HepG2 (cell line): ENCODE measurements around the gene USP7. TPM values are rescaled to one million over a fixed set of nuclear protein-coding genes. Genes with fewer than 3 reads are reported as not detected.

ENCODE experiments used
- CENPX ChIP-seq: sonication (generic); formaldehyde crosslinking; IDR thresholded peaks from 2 replicates; pipeline ENCODE4 v1.9.0; 2021; ENCODE audit warnings: mild to moderate bottlenecking, missing genetic modification reagents, moderate library complexity
- FIP1L1 ChIP-seq: fragments of 200-400 bp; formaldehyde crosslinking; IDR thresholded peaks from 2 replicates; pipeline ENCODE4 v1.6.1; 2018; ENCODE audit warnings: low read depth, mild to moderate bottlenecking, low read length, moderate library complexity, borderline replicate concordance; ENCODE audit not compliant: insufficient read depth
- GABPA ChIP-seq, 2 experiments: IDR thresholded peaks; 2 replicates each; pipeline ENCODE4 v1.6.1; 2011 to 2016; ENCODE audit warnings: low read depth in 2 of 2, low read length in 1 of 2, missing biosample characterization in 1 of 2, missing genetic modification characterization in 1 of 2
- SP5 ChIP-seq: IDR thresholded peaks from 2 replicates; pipeline ENCODE4 v1.6.1; 2016; ENCODE audit warnings: low read depth, borderline replicate concordance
- ZNF138 ChIP-seq: sonication (generic); formaldehyde crosslinking; IDR thresholded peaks from 2 replicates; pipeline ENCODE4 v1.5.0; 2020; ENCODE audit warnings: mild to moderate bottlenecking, low read depth, missing genetic modification reagents
- ZNF337 ChIP-seq: sonication (generic); formaldehyde crosslinking; IDR thresholded peaks from 2 replicates; pipeline ENCODE4 v1.5.1; 2020; ENCODE audit warnings: missing genetic modification reagents, low read depth, mild to moderate bottlenecking, borderline replicate concordance
- polyA plus RNA-seq, 8 experiments: library from polyadenylated mRNA; depleted of rRNA in 3 of 8; stranded (reverse) in 7 of 8; unstranded in 1 of 8; fragments of >200 nt; fragmentation: Illumina TruSeq in 4 of 8; extraction: Trizol in 4 of 8; gene quantifications; 2 replicates each; pipeline versions ENCODE4 v1.2.1 to v1.2.3, GENCODE V29; 2011 to 2016; ENCODE audit warnings: low read depth in 4 of 8, missing spikeins in 1 of 8, mixed read lengths in 1 of 8; ENCODE audit not compliant: insufficient read depth in 1 of 8
- total RNA-seq, 5 experiments: library from RNA; depleted of rRNA; stranded (reverse); fragments of >200 nt; fragmentation: Illumina TruSeq; extraction: Trizol; gene quantifications; 2 replicates each; pipeline ENCODE4 v1.2.3, GENCODE V29; 2016; ENCODE audit warnings: low read depth in 1 of 5
- TF ChIP-seq, protein P1 (sequence below): sonication (generic); formaldehyde crosslinking; IDR thresholded peaks from 2 replicates; pipeline ENCODE4 v1.4.0; 2020; ENCODE audit warnings: mild to moderate bottlenecking, missing genetic modification reagents
- TF ChIP-seq, protein P2 (sequence below): sonication (generic); formaldehyde crosslinking; IDR thresholded peaks from 2 replicates; pipeline ENCODE4 v1.5.1; 2020; ENCODE audit warnings: mild to moderate bottlenecking, missing genetic modification reagents, borderline replicate concordance
- TF ChIP-seq, protein P3 (sequence below): sonication (generic); formaldehyde crosslinking; IDR thresholded peaks from 2 replicates; pipeline ENCODE4 v1.5.0; 2020; ENCODE audit warnings: missing genetic modification reagents
- TF ChIP-seq, protein P4 (sequence below): IDR thresholded peaks from 2 replicates; pipeline ENCODE4 v1.6.1; 2016

USP7 gene
- total and polyA plus RNA-seq, 2 of the 13 experiments (the other 11 are each of a cell fraction or from before 2014, with no cell fraction given), result 52.5 to 173 TPM

DNA sequence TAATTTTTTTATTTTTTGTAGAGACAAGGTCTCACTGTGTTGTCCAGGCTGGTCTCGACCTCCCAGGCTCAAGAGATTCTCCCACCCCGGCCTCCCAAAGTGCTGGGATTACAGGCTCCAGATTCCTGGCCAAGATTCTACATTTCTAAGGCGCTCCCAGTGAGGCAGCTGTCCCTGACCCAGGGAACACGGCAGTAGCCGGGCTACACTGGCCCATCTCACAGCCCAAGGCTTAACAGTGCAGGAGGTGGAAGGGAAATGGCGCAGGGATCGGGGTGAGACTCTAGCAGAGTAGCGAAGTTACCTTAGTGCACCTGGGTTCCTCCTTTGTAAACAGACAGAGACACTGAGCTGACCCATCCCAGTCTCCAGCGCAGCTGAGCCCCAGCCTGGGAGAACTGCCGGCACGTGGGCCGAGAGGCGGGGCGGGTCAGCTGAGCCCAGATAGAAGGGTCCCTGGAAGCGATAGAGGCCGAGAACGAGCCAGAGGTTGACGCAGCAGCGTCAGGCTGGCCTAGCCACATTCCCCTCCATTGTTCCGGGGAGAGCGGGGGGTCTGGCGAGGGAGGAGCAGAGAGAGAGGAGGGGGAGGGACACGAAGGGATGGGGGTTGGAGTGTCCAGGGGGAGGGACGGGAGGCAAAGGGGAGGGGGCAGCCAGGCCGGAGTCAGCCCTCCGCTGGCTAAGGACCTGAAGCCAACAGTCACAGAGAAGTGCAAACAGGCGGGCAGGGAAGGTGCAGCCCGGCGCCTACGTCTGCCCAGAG, 97.4 kb downstream of the USP7 start (continued):
- TF ChIP-seq, protein P1, sequence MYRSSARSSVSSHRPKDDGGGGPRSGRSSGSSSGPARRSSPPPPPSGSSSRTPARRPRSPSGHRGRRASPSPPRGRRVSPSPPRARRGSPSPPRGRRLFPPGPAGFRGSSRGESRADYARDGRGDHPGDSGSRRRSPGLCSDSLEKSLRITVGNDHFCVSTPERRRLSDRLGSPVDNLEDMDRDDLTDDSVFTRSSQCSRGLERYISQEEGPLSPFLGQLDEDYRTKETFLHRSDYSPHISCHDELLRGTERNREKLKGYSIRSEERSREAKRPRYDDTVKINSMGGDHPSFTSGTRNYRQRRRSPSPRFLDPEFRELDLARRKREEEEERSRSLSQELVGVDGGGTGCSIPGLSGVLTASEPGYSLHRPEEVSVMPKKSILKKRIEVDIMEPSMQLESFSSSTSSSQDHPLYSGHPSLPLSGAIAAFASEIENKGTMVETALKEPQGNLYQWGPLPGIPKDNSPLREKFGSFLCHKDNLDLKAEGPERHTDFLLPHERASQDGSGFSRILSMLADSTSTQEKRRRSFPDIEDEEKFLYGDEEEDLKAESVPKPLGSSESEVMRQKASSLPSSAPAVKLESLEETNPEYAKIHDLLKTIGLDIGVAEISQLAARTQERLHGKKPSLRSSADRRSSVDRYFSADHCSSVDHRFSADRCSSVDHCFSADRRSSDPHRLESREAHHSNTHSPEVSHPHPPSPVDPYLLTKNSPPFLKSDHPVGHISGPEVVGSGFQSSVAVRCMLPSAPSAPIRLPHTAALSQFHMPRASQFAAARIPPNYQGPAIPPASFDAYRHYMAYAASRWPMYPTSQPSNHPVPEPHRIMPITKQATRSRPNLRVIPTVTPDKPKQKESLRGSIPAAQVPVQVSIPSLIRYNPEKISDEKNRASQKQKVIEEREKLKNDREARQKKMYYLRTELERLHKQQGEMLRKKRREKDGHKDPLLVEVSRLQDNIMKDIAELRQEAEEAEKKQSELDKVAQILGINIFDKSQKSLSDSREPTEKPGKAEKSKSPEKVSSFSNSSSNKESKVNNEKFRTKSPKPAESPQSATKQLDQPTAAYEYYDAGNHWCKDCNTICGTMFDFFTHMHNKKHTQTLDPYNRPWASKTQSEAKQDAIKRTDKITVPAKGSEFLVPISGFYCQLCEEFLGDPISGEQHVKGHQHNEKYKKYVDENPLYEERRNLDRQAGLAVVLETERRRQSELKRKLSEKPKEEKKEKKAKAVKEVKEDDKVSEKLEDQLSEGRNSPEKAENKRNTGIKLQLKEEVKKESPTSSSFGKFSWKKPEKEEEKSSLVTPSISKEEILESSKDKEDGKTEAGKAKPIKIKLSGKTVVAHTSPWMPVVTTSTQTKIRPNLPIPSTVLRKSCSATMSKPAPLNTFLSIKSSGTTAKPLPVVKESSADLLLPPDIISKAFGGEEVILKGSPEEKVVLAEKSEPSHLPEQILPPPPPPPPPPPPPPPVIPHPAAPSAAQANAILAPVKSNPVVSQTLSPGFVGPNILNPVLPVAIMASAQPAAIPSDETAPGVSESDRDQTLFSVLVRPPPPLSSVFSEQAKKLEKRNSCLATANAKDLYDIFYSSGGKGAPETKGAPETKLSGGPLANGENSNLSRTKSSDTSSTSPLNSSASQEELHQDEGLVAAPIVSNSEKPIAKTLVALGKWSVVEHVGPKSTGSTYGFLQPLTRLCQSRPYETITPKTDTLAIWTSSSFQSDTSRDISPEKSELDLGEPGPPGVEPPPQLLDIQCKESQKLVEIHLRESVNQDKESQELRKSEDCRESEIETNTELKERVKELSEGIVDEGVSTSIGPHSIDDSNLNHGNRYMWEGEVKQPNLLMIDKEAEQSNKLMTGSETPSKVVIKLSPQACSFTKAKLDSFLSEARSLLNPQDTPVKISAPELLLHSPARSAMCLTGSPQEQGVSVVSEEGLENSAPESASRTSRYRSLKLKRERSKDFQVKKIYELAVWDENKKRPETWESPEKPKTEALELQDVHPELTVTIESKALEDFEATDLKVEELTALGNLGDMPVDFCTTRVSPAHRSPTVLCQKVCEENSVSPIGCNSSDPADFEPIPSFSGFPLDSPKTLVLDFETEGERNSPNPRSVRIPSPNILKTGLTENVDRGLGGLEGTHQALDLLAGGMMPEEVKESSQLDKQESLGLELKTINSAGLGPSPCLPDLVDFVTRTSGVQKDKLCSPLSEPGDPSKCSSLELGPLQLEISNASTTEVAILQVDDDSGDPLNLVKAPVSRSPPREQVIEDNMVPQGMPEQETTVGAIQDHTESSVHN (CRISPR knock-in tag), result peak; percentile 79; the same call in 1 of the 2 replicates
- TF ChIP-seq FIP1L1 (no peak), ZNF337 (no peak), ZNF138 (CRISPR knock-in tag) (no peak; the same call in 1 of the 2 replicates), SP5 (CRISPR knock-in tag) (peak; percentile 90), GABPA (IDR thresholded peaks at IDR 0.05; ENCODE audit: low read depth, low read length) (no peak), GABPA (CRISPR knock-in tag; IDR thresholded peaks at IDR 0.05; ENCODE audit: low read depth) (no peak), CENPX (no peak)
- TF ChIP-seq, protein P2, sequence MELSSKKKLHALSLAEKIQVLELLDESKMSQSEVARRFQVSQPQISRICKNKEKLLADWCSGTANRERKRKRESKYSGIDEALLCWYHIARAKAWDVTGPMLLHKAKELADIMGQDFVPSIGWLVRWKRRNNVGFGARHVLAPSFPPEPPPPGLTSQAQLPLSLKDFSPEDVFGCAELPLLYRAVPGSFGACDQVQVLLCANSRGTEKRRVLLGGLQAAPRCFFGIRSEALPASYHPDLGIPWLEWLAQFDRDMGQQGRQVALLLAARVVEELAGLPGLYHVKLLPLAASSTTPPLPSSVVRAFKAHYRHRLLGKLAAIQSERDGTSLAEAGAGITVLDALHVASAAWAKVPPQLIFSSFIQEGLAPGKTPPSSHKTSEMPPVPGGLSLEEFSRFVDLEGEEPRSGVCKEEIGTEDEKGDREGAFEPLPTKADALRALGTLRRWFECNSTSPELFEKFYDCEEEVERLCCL (CRISPR knock-in tag), result no peak
- TF ChIP-seq, protein P3, sequence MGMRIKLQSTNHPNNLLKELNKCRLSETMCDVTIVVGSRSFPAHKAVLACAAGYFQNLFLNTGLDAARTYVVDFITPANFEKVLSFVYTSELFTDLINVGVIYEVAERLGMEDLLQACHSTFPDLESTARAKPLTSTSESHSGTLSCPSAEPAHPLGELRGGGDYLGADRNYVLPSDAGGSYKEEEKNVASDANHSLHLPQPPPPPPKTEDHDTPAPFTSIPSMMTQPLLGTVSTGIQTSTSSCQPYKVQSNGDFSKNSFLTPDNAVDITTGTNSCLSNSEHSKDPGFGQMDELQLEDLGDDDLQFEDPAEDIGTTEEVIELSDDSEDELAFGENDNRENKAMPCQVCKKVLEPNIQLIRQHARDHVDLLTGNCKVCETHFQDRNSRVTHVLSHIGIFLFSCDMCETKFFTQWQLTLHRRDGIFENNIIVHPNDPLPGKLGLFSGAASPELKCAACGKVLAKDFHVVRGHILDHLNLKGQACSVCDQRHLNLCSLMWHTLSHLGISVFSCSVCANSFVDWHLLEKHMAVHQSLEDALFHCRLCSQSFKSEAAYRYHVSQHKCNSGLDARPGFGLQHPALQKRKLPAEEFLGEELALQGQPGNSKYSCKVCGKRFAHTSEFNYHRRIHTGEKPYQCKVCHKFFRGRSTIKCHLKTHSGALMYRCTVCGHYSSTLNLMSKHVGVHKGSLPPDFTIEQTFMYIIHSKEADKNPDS (CRISPR knock-in tag), result no peak
- TF ChIP-seq, protein P4, sequence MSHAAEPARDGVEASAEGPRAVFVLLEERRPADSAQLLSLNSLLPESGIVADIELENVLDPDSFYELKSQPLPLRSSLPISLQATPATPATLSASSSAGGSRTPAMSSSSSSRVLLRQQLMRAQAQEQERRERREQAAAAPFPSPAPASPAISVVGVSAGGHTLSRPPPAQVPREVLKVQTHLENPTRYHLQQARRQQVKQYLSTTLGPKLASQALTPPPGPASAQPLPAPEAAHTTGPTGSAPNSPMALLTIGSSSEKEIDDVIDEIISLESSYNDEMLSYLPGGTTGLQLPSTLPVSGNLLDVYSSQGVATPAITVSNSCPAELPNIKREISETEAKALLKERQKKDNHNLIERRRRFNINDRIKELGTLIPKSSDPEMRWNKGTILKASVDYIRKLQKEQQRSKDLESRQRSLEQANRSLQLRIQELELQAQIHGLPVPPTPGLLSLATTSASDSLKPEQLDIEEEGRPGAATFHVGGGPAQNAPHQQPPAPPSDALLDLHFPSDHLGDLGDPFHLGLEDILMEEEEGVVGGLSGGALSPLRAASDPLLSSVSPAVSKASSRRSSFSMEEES (CRISPR knock-in tag), result peak; percentile 94
